ENCODE data around the gene C16orf92.

The C16orf92 gene

GRCh38 chr16:29989111-29989858 is 33.7 kb upstream of the C16orf92 start:
- DNase-seq = no peak

- no peak for DNase-seq
Observed at GRCh38 chr16:29990034-29990433, 33.0 kb upstream of the C16orf92 start.

- no peak for DNase-seq
Observed at GRCh38 chr16:29990883-29991570, 32.0 kb upstream of the C16orf92 start.

- no peak for DNase-seq
Observed at GRCh38 chr16:29991571-29991904, 31.5 kb upstream of the C16orf92 start.

- no peak for DNase-seq
Observed at GRCh38 chr16:29992344-29992967, 30.5 kb upstream of the C16orf92 start.

GRCh38 chr16:29993191-29993902 is 29.7 kb upstream of the C16orf92 start:
- no peak for DNase-seq

GRCh38 chr16:29993903-29994599 is 28.9 kb upstream of the C16orf92 start:
- DNase-seq = no peak

- DNase-seq = peak in 1 of 2 experiments; percentile 64
Observed at GRCh38 chr16:29994600-29995323, 28.2 kb upstream of the C16orf92 start.

GRCh38 chr16:29995324-29995910 is 27.6 kb upstream of the C16orf92 start, which contains the start of gene HIRIP3:
TSS of gene HIRIP3 (minus strand) at chr16:29995617. CDS start at chr16:29995605, 12 bp downstream.
- peak; percentile 67 to 95 for DNase-seq

- peak; percentile 88 to 98 for DNase-seq
Observed at GRCh38 chr16:29995911-29996765, 26.9 kb upstream of the C16orf92 start, which contains the start of gene INO80E. TSS of gene INO80E (plus strand) at chr16:29996241. CDS start at chr16:29996311, 70 bp downstream.

GRCh38 chr16:29996766-29997250 is 26.2 kb upstream of the C16orf92 start:
- no peak for DNase-seq

- DNase-seq = no peak
Observed at GRCh38 chr16:29999605-30000004, 23.4 kb upstream of the C16orf92 start.

- no peak for DNase-seq
Observed at GRCh38 chr16:30000735-30001631, 22.0 kb upstream of the C16orf92 start.

GRCh38 chr16:30002614-30003346 is 20.2 kb upstream of the C16orf92 start:
- DNase-seq = no peak

GRCh38 chr16:30003670-30004423 is 19.2 kb upstream of the C16orf92 start:
- no peak for DNase-seq

GRCh38 chr16:30004424-30004776 is 18.6 kb upstream of the C16orf92 start:
- no peak for DNase-seq

GRCh38 chr16:30004811-30005242 is 18.2 kb upstream of the C16orf92 start:
- DNase-seq = no peak
